KMS-11 (cell line): ENCODE data around the gene PPT1.
"Not testable (repeated sequence)": the region's sequence is repeated elsewhere in the genome, so short reads cannot be mapped to it uniquely, and the experiment has no call there.

ENCODE experiments used
- H2AFZ ChIP-seq: fragments of 200-600 bp; sonication (generic); 2 replicates; pipeline ENCODE4 v1.6.1; 2016; ENCODE audit warnings: antibody characterized with exemption, mixed run types, low read depth
- H3K27ac ChIP-seq: fragments of 200-600 bp; sonication (generic); 2 replicates; pipeline ENCODE4 v1.6.1; 2016; ENCODE audit warnings: mild to moderate bottlenecking, mixed run types
- H3K27me3 ChIP-seq: fragments of 200-600 bp; sonication (generic); 2 replicates; pipeline ENCODE4 v1.6.1; 2017; ENCODE audit warnings: mild to moderate bottlenecking, low read depth, mixed run types, moderate library complexity; ENCODE audit not compliant: insufficient read depth
- H3K36me3 ChIP-seq: fragments of 200-600 bp; sonication (generic); 2 replicates; pipeline ENCODE4 v1.6.1; 2017; ENCODE audit warnings: mild to moderate bottlenecking, mixed run types; ENCODE audit not compliant: insufficient read depth
- H3K4me1 ChIP-seq: fragments of 200-600 bp; sonication (generic); 2 replicates; pipeline ENCODE4 v1.6.1; 2016; ENCODE audit warnings: mild to moderate bottlenecking, low read depth, mixed run types; ENCODE audit not compliant: poor library complexity, severe bottlenecking
- H3K4me2 ChIP-seq: fragments of 200-600 bp; sonication (generic); 2 replicates; pipeline ENCODE4 v1.7.0; 2016; ENCODE audit warnings: mild to moderate bottlenecking, mixed run types
- H3K4me3 ChIP-seq: fragments of 200-600 bp; sonication (generic); IDR thresholded peaks from 2 replicates; pipeline ENCODE4 v1.6.1; 2017; ENCODE audit warnings: low read depth, low read length, mixed read lengths; ENCODE audit not compliant: insufficient read depth
- H3K79me2 ChIP-seq: fragments of 200-600 bp; sonication (generic); 2 replicates; pipeline ENCODE4 v1.6.1; 2016; ENCODE audit warnings: low read depth, mixed run types; ENCODE audit not compliant: insufficient read depth
- H3K9ac ChIP-seq: fragments of 200-600 bp; sonication (generic); 2 replicates; pipeline ENCODE4 v1.6.1; 2016; ENCODE audit warnings: mild to moderate bottlenecking, mixed run types
- H4K20me1 ChIP-seq: fragments of 200-600 bp; sonication (generic); 2 replicates; pipeline ENCODE4 v1.6.1; 2016; ENCODE audit warnings: mild to moderate bottlenecking, mixed run types; ENCODE audit not compliant: insufficient read depth
- TF ChIP-seq, protein P1 (sequence below): fragments of 200-600 bp; sonication (generic); conservative IDR thresholded peaks from 2 replicates; pipeline ENCODE4 v1.6.1; 2017; ENCODE audit warnings: low read depth, mild to moderate bottlenecking, antibody characterized with exemption, low read length, moderate library complexity, mixed read lengths

Gene PPT1

DNA sequence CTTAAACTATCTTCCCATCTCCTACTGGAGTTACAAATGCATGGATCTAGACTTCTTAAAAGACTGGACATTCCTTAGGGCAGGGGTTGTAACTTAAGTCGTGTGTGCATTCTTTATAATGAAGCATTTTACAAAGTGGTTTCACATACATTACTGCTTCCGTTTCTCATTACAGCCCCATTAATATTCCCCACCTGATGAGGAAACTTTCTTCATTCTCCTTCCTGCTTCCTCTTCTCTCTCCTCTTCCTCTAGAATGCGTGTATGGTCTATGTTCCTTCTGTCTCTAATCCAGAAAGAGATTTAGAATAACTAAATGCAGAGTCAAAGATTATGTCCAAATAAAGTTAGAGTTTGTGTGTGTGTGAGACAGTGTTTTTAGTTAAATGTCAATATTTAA, 58.4 kb downstream of the PPT1 start:
- TF ChIP-seq, protein P1, sequence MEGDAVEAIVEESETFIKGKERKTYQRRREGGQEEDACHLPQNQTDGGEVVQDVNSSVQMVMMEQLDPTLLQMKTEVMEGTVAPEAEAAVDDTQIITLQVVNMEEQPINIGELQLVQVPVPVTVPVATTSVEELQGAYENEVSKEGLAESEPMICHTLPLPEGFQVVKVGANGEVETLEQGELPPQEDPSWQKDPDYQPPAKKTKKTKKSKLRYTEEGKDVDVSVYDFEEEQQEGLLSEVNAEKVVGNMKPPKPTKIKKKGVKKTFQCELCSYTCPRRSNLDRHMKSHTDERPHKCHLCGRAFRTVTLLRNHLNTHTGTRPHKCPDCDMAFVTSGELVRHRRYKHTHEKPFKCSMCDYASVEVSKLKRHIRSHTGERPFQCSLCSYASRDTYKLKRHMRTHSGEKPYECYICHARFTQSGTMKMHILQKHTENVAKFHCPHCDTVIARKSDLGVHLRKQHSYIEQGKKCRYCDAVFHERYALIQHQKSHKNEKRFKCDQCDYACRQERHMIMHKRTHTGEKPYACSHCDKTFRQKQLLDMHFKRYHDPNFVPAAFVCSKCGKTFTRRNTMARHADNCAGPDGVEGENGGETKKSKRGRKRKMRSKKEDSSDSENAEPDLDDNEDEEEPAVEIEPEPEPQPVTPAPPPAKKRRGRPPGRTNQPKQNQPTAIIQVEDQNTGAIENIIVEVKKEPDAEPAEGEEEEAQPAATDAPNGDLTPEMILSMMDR: no peak
- no peaks in the 10 kb centered on the region for H3K27me3 ChIP-seq
- peak overlapping the region; percentile 87 for H3K27ac ChIP-seq
- peak overlapping the region; percentile 85; the same call in 1 of the 2 replicates for H3K9ac ChIP-seq
- H4K20me1 ChIP-seq: no peaks in the 10 kb centered on the region
- H3K4me1 ChIP-seq: peaks cover 33% of the 10 kb centered on the region
- peaks cover 32% of the 10 kb centered on the region for H3K79me2 ChIP-seq
- peak overlapping the region; percentile 56 for H2AFZ ChIP-seq
- no peak overlapping the region for H3K4me3 ChIP-seq
- peak overlapping the region; percentile 63 for H3K4me2 ChIP-seq
- no peaks in the 10 kb centered on the region for H3K36me3 ChIP-seq

DNA sequence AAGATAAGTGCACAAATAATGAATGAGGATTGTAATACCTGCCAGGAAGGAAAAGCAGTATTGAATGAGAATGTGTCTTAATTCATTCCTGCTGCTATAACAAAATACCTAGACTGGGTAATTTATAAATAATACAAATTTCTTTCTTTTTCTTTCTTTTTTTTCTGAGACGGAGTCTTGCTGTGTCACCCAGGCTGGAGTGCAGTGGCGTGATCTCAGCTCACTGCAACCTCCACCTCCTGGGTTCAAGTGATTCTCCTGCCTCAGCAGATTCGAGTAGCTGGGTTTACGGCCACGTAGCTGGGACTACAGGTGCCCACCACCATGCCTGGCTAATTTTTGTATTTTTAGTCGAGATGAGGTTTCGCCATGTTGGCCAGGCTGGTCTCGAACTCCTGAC, 59.8 kb downstream of the PPT1 start:
- not testable (repeated sequence) for H3K9ac ChIP-seq, H3K27ac ChIP-seq
- H3K4me1 ChIP-seq: peaks cover 25% of the 10 kb centered on the region

DNA sequence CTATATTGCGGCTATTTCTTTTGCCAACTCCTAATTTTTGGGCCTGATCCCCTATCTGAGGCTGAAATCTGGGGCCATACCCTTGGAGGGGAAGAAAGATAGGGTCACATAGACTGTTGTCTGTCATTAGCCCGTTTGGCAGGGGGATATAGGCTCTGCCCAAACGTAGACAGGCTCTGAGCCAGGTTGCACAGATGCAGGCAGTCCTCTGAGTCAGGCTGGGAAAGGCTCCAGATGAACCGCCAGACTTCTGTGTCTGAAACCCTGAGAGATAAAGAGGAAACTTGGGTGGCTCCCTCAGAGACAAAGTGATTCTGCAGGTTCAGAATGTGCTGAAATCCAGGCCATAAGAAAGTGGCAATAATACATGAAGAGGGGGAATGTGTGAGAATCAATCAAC, 60.5 kb downstream of the PPT1 start:
- H3K4me1 ChIP-seq: peaks cover 21% of the 10 kb centered on the region

More for the DNA sequence above, 59.8 kb downstream of the PPT1 start:
- H4K20me1 ChIP-seq, H3K27me3 ChIP-seq, H3K36me3 ChIP-seq, H3K4me3 ChIP-seq, H2AFZ ChIP-seq, H3K4me2 ChIP-seq: not testable (repeated sequence)
- peaks cover 17% of the 10 kb centered on the region for H3K79me2 ChIP-seq

DNA sequence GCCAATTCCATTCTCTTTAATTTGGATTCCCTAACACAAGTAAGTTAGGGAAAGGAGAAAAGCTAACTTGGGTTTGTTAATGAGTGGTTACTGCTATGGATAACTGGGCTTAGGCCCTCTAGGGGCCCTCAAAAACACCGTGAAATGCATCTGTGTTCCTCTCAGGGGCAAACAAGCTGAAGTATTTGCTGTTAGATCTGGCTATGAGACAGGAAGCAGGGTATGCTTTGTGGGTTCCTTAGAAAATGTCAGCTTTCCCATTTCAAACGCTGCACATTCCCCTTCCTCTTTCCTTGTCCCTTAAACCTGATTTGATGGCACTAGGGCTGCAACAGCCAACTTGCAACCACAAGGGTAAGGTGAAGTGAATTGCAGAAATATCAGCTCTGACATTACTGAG, 62.2 kb downstream of the PPT1 start:
- Histone ChIP-seq H3K27ac (no peak overlapping the region), H3K4me3 (no peak overlapping the region), H4K20me1 (no peaks in the 10 kb centered on the region), H3K9ac (no peak overlapping the region), H3K4me2 (no peak overlapping the region), H3K79me2 (no peaks in the 10 kb centered on the region), H3K36me3 (no peaks in the 10 kb centered on the region), H2AFZ (no peak overlapping the region), H3K4me1 (peaks cover 16% of the 10 kb centered on the region), H3K27me3 (no peaks in the 10 kb centered on the region)
- TF ChIP-seq, protein P1: no peak

More for the DNA sequence above, 60.5 kb downstream of the PPT1 start:
- Histone ChIP-seq H3K27me3 (no peaks in the 10 kb centered on the region), H4K20me1 (no peaks in the 10 kb centered on the region), H3K9ac (no peak overlapping the region), H3K79me2 (peaks cover 10% of the 10 kb centered on the region), H2AFZ (no peak overlapping the region), H3K27ac (no peak overlapping the region), H3K4me3 (no peak overlapping the region), H3K36me3 (no peaks in the 10 kb centered on the region), H3K4me2 (no peak overlapping the region)
- TF ChIP-seq, protein P1: no peak

DNA sequence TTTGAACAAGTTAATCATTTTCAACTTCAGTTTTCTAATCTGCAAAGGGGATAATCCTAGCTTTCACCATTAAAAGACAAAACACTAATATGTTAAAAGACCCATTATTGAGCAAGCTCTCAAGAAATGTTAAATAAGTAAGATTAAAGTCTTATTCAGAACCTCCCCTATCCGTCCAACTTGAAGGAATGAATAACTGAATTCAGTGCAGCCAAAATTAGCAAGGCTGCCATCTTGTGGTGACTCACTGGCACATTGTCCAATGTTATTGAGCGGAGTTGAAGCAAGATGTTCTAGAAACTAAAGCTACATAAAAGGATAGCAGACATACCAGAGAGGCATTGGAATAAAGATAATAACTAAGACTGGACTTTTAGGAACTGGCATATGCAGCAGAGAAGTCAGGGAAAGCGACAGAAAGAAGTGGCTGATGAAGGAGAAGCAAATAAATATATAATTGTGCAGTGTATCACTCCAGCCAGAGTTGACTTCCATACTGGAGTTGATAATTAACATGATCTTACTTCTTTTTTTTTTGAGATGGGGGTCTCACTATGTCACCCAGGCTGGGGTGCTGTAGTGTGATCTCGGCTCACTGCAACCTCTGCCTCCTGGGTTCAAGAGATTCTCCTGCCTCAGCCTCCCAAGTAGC, 64.7 kb downstream of the PPT1 start:
- Histone ChIP-seq H3K4me3 (no peak overlapping the region), H3K79me2 (no peaks in the 10 kb centered on the region), H3K9ac (no peak overlapping the region), H3K4me2 (no peak overlapping the region), H3K36me3 (no peaks in the 10 kb centered on the region), H3K27me3 (no peaks in the 10 kb centered on the region), H3K27ac (no peak overlapping the region), H2AFZ (peak overlapping the region; percentile 17; the same call in 1 of the 2 replicates), H4K20me1 (no peaks in the 10 kb centered on the region), H3K4me1 (no peaks in the 10 kb centered on the region)
- TF ChIP-seq, protein P1: peak; percentile 73
